ENCODE data around the gene NAA80. TPM values are rescaled to one million over a fixed set of nuclear protein-coding genes. Genes with fewer than 3 reads are reported as not detected.

Gene NAA80
- total and polyA plus RNA-seq, 2 of the 8 experiments (the other 6 are each of a cell fraction or from before 2014, with no cell fraction given): 11.3 to 16.7 TPM

GRCh38 chr3:50337175-50337861 lies 38.1 kb upstream of the NAA80 start (continued):
- TF ChIP-seq ATF2 (IDR thresholded peaks at IDR 0.05; ENCODE audit: low read length) (peak; percentile 94), CTBP2 (IDR thresholded peaks at IDR 0.05; ENCODE audit: borderline replicate concordance, insufficient read depth, insufficient read length, low read length) (no peak), RAD21 (IDR thresholded peaks at IDR 0.05 in 1 of 2, conservative IDR thresholded peaks at IDR 0.05 in 1 of 2; ENCODE audit: low read depth in 2 of 2, low read length in 2 of 2) (no peak), SP4 (IDR thresholded peaks at IDR 0.05; ENCODE audit: low read length) (peak; percentile 59; the same call in 1 of the 2 replicates)

All from H1 (cell line).